HEK293 (cell line): ENCODE measurements around the gene RNF214.

Experiments
- KLF8 ChIP-seq: fragments of 450-650 bp; formaldehyde crosslinking; IDR thresholded peaks from 2 replicates; pipeline ENCODE4 v1.5.1; 2016; ENCODE audit warnings: missing biosample characterization, missing genetic modification characterization
- TCF7L2 ChIP-seq: IDR thresholded peaks from 2 replicates; pipeline ENCODE4 v1.6.1; 2011; ENCODE audit warnings: low read depth, mild to moderate bottlenecking, inconsistent platforms, low read length, moderate library complexity, borderline replicate concordance
- TRIM28 ChIP-seq: IDR thresholded peaks from 2 replicates; pipeline ENCODE4 v1.6.1; 2011; ENCODE audit warnings: low read length, control low read depth, borderline replicate concordance
- ZNF221 ChIP-seq: fragments of 450-650 bp; formaldehyde crosslinking; IDR thresholded peaks from 2 replicates; pipeline ENCODE4 v1.5.1; 2017; ENCODE audit warnings: missing biosample characterization, missing genetic modification characterization, borderline replicate concordance
- ZNF23 ChIP-seq: fragments of 450-650 bp; formaldehyde crosslinking; IDR thresholded peaks from 2 replicates; pipeline ENCODE4 v1.5.1; 2016; ENCODE audit warnings: missing biosample characterization, missing genetic modification characterization, borderline replicate concordance
- ZNF350 ChIP-seq: fragments of 450-650 bp; formaldehyde crosslinking; IDR thresholded peaks from 2 replicates; pipeline ENCODE4 v1.5.0; 2017; ENCODE audit warnings: missing biosample characterization, mild to moderate bottlenecking, missing genetic modification characterization
- ZNF560 ChIP-seq: fragments of 450-650 bp; formaldehyde crosslinking; IDR thresholded peaks from 2 replicates; pipeline ENCODE4 v1.5.1; 2017; ENCODE audit warnings: missing biosample characterization, missing genetic modification characterization, borderline replicate concordance
- TF ChIP-seq, protein P1 (sequence below): fragments of 450-650 bp; formaldehyde crosslinking; IDR thresholded peaks from 2 replicates; pipeline ENCODE4 v1.5.1; 2016; ENCODE audit warnings: missing biosample characterization, missing genetic modification characterization
- TF ChIP-seq, protein P2 (sequence below): fragments of 450-650 bp; formaldehyde crosslinking; IDR thresholded peaks from 2 replicates; pipeline ENCODE4 v1.5.1; 2016; ENCODE audit warnings: missing biosample characterization, missing genetic modification characterization

DNA sequence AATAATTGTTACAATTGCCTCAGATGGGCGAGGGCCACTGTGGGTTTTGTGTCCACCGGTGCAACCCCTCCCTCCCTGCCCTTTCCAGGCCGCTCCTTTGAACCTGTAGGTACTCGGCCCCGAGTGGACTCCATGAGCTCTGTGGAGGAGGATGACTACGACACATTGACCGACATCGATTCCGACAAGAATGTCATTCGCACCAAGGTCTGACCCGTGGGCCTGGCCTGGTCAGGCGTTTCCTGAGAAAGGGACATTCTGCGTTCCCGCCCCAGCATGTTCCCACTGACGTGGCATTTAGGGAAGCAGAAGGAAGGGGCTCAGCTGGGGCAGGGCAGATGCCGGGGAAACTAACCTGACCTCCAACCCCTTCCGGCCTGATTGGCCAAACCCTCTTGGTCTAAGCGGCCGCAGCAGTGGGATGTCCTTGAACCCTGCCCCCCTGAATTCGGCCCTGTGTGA, 43.8 kb upstream of the RNF214 start:
- TF ChIP-seq ZNF23 (tag by site-specific recombination) (no peak), ZNF560 (tag by site-specific recombination) (no peak), KLF8 (tag by site-specific recombination) (no peak), ZNF221 (tag by site-specific recombination) (no peak), ZNF350 (tag by site-specific recombination) (no peak), TRIM28 (no peak), TCF7L2 (no peak)
- TF ChIP-seq, protein P1, sequence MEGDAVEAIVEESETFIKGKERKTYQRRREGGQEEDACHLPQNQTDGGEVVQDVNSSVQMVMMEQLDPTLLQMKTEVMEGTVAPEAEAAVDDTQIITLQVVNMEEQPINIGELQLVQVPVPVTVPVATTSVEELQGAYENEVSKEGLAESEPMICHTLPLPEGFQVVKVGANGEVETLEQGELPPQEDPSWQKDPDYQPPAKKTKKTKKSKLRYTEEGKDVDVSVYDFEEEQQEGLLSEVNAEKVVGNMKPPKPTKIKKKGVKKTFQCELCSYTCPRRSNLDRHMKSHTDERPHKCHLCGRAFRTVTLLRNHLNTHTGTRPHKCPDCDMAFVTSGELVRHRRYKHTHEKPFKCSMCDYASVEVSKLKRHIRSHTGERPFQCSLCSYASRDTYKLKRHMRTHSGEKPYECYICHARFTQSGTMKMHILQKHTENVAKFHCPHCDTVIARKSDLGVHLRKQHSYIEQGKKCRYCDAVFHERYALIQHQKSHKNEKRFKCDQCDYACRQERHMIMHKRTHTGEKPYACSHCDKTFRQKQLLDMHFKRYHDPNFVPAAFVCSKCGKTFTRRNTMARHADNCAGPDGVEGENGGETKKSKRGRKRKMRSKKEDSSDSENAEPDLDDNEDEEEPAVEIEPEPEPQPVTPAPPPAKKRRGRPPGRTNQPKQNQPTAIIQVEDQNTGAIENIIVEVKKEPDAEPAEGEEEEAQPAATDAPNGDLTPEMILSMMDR (tag by site-specific recombination) = no peak
- TF ChIP-seq, protein P2, sequence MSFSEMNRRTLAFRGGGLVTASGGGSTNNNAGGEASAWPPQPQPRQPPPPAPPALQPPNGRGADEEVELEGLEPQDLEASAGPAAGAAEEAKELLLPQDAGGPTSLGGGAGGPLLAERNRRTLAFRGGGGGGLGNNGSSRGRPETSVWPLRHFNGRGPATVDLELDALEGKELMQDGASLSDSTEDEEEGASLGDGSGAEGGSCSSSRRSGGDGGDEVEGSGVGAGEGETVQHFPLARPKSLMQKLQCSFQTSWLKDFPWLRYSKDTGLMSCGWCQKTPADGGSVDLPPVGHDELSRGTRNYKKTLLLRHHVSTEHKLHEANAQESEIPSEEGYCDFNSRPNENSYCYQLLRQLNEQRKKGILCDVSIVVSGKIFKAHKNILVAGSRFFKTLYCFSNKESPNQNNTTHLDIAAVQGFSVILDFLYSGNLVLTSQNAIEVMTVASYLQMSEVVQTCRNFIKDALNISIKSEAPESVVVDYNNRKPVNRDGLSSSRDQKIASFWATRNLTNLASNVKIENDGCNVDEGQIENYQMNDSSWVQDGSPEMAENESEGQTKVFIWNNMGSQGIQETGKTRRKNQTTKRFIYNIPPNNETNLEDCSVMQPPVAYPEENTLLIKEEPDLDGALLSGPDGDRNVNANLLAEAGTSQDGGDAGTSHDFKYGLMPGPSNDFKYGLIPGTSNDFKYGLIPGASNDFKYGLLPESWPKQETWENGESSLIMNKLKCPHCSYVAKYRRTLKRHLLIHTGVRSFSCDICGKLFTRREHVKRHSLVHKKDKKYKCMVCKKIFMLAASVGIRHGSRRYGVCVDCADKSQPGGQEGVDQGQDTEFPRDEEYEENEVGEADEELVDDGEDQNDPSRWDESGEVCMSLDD (tag by site-specific recombination) = no peak
